ENCODE measurements around the gene CAND1. TPM values are rescaled to one million over a fixed set of nuclear protein-coding genes. Genes with fewer than 3 reads are reported as not detected.
"Not testable (repeated sequence)": the region's sequence is repeated elsewhere in the genome, so short reads cannot be mapped to it uniquely, and the experiment has no call there.

The CAND1 gene
- total RNA-seq, 1 experiment from 2014 or later: 97.2 TPM

DNA sequence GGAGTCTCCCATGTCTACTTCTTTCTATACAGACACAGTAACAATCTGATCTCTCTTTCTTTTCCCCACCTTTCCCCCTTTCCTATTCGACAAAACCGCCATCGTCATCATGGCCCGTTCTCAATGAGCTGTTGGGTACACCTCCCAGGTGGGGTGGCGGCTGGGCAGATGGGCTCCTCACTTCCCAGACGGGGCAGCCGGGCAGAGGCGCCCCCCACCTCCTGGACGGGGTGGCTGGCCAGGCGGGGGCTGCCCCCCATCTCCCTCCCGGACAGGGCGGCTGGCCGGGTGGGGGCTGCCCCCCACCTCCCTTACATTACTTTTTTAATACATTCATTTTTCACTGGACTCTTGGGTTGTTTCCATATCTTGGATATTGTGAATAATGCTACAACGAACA is 71.9 kb downstream of the CAND1 start:
- not testable (repeated sequence) for DNase-seq (ENCODE audit: low read depth)

DNA sequence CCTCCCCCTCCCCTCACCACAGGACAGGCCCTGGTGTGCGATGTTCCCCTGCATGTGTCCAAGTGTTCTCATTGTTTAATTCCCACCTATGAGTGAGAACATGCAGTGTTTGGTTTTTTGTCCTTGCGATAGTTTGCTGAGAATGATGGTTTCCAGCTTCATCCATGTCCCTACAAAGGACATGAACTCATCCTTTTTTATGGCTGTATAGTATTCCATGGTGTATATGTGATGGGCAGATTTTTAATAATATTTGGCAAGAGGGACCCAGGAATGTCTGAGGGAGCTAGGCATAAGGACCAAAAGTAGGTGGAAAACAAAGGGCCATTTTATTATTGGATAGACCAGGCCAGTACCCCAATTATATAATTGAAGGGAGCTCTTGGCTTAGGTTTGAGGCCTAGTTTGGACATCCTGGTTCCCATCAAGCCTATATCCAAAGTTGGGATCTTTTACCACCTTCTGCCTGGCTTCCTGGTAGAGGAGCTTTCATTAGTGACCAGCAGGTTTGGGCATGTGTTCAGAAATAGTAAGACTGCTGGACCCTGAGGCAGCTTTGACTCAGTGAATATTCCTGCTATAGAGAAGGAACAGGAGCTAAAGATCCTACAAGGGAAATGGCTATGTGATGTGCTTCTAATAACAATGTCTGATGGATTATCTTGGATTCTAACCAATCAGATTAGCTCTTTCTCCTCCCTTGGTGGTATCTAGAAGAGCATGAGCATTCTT is 76.0 kb downstream of the CAND1 start:
- no peak for DNase-seq (ENCODE audit: low read depth)

DNA sequence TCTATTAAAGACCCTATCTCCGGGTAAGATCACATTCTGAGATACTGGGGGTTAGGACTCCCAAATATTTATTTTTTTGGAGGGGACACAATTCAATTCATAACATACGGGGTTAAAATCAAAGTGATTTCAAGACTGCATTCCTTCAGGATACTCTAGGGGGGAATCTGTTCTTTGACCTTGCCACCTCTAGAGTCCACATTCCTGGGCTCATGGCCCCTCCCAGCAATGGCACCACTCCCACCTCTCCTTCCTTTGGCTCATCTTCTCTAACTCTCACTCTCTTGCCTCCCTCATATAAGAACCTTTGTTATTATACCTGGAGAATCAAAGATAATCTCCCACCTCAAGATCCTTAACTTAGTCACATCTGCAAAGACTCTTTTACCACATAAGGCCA is 79.5 kb downstream of the CAND1 start:
- DNase-seq (ENCODE audit: low read depth): no peak

DNA sequence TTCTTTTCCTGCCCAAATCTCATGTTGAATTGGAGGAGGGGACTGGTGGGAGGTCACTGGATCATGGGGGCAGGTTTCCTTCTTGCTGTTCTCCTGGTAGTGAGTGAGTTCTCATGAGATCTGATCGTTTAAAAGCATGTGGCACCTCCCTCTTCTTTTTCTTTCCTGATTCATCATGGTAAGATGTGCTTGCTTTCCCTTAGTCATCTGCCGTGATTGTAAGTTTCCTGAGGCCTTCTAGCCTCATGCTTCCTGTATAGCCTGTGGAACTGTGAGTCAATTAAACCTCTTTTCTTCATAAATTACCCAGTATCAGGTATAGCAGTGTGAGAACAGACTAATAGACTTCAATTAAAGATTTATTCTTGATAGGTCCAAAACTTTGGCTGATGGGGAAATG is 83.5 kb downstream of the CAND1 start:
- no peak for DNase-seq (ENCODE audit: low read depth)

DNA sequence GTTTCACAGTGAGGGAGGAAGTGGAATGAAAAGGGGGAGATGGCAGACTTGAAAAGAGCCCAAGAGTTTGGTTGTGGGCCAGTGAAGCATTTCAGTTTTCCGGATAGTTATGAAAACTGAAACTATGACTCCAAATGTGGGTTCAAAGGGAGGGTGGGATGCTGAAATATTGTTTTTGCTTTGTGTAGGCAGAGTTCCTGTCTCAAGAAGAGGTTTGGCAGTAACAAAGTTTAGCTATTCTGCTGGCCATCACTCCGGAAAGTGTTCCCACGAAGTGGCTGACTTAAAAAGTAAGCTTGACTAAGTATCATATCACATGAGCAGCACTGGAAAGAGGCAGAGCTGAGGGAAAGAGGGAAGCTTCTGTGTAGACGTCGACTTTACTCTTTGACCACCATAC is 85.2 kb downstream of the CAND1 start:
- no peak for DNase-seq (ENCODE audit: low read depth)

DNA sequence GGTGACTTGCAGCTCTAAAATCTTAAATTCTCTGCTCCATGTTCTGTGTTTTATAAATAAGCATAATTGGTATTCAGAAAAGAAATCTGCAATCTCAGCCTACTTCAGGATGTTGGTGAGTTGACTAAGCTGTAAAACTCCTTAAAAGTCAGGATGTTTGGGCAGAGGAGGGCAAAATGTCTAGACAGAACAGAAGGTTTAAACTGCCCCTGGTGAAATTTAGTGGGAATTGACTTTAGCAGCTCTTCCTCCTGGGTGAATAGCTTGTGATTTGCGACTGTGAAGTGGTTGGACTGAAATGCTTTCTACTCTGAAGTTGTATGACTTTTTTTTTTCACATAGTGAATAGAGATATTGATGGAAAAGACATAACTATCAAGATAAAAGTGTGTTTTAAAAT is 85.8 kb downstream of the CAND1 start:
- peak; percentile 13 for DNase-seq (ENCODE audit: low read depth)

DNA sequence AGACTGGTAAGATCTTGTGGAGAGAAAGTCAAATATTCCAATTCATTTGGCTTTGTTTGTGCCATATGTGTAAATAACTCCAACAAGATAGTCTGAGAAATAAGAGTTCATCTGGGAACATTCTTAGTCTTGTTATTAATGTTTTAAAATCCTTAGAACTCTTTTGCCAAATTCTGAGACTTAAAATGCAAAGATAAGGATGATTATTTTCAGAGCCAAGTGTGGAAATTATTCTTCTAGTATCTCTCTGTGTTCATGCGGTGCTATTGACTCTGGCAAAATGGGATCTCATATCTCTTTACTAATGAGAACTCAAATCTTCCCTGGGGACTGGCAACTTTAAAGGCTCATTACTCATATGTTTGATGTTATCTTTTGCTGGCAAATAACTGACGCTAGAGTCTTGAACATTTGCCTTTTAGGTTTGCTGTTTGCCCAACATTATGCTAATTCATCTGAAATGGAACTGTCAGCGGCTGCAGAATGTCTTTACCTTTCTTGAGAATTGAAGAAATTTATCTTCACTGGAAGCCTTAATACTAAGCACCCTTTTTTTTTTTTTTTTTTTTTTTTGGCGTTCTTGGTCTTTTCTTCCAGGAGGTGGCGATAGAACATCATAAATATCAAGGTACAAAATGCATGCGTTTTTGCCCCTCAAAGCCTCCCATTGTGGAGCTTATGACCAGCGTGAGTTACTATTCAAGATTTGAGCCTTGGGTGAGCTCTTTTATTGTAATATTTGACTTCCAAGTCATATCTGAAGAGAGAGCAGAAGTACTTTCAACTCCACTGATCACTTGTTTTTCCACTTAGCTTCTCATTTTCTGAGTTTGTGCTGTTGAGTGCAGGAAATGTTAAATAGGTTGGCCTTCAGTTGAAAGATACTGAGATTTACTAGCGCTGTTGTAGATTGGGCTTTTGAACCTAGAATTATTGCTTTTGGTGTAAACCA is 86.5 kb downstream of the CAND1 start:
- DNase-seq (ENCODE audit: low read depth): peak; percentile 57

DNA sequence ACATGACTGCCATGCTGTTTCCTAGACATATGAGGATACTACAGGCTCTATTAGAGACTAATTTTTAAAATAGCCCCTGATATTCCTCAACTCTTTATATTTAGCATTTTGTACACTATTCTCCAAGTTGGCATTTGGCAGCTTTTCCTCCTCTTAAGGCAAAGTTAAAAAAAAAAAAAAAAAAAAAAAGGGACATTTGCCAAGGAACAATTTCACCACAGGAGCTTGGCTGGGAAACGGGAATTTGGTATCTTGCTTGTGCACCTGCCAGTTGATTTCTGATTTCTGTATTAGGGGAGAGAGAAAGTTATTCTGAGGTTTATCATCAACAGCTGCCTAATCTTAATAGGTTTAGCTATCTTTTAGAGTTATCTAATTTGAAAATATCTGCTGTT is 87.2 kb downstream of the CAND1 start:
- DNase-seq (ENCODE audit: low read depth): no peak

DNA sequence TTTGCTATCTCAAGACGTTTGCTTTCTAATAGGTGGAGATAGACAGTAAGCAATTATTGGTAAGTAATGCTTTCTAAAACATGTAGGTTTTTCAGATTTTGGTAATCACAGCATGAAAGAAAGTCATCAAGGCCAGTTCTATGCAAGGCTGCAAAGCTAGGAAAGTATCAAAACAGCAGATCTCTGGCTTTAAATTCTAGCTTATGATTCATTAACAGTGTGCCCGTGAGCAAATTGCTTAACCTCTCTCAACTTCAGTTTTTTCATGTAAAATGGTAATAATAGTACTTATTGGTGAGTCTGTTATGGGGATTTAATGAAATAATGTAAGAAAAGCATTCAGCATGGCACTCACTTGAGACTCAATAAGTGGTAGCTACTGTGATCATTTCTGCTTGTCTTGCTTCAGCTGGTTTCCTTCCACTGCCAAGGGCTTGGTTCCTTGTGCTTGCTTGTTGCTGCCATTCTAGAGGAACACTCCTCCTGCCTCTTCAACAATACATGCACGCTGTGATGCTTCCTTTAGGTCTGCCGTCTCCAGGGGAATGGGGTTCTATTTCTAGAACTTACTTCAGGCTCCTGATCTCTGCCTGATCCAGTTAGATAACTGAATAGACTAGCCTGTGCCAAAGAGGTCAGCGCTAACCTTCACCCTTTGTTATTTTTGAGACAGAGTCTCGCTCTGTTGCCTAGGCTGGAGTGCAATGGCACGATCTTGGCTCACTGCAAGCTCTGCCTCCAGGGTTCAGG is 88.4 kb downstream of the CAND1 start:
- DNase-seq (ENCODE audit: low read depth): no peak

DNA sequence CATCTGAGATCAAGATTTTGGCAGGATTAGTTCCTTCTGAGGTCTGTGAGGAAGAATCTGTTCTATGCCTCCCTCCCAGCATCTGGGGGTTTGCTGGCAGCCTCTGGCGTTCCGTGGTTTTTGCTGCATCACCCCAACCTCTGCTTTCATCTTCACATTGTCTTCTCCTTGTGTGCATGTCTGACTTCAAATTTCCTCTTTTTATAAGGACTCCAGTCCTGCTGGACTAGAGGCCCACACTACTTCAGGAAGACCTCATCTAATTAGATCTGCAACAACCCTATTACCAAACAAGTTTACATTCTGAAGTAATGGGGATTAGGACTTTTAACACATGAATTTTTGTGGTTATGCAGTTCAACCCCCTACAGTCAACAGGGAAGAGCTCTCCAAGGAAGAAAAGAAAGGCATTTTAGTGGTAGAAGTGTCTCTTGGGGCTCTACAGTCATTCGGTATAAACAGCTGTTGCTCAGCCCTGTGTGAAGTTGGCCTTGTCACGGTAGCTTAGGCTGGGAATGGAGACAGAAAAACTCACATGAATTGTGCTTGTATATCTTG is 89.7 kb downstream of the CAND1 start:
- DNase-seq (ENCODE audit: low read depth): peak; percentile 83

DNA sequence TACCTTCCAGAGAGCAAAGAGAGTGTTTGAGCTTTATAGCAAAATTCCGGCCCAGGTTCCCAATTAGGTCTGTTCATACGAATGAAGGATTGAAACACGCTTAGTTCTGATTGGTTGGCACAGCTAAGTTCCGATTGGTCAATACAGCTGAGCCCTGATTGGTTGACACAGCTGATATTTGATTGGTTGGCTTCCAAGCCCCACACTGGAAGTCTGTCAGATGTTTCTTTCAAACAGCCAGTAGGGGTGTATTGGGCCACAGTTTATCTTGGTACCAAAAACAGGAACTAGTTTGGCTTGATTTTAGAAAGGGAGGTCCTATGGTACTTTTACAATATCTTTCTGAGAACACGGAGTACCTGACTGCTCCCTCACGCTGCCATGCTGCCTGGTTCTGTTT is 93.4 kb downstream of the CAND1 start:
- no peak for DNase-seq (ENCODE audit: low read depth)

DNA sequence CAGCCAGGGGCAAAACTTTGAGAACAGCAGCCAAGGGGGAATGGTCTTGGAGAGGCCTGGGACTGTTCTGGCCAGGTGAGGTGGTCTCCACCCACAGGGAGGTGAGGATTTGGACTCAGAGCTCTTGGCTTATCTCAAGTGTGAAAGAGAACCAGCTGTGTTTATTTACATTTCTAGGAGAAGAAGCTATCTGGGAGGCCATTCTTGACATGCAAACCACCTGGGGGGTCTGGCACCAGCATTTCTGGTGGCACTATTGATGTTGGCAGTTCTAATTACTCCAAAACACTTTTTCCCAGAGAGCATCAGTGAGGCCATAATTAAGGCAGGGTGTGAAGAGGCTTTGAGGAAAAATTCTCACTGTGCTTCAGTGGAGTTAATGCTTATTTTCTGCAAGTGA is 95.1 kb downstream of the CAND1 start:
- DNase-seq (ENCODE audit: low read depth): peak; percentile 52

DNA sequence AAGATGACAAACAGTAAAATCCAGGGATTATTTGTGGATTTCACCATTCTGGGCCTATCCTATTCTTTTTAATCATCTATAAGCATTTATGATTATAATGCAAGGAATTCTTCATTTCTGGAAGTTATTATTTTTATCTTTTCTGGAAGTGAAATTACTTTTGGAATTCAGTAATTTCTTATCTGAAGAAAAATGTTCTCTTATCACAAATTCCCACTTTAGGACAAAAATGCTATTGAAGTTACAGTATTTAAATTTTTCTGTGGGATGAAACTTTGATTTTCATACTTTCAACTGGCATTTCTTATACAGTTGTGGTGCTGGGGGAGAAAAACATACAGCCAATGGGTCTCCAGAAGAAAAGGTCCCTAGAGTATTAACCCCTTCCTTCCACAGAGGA is 96.0 kb downstream of the CAND1 start:
- DNase-seq (ENCODE audit: low read depth): no peak

DNA sequence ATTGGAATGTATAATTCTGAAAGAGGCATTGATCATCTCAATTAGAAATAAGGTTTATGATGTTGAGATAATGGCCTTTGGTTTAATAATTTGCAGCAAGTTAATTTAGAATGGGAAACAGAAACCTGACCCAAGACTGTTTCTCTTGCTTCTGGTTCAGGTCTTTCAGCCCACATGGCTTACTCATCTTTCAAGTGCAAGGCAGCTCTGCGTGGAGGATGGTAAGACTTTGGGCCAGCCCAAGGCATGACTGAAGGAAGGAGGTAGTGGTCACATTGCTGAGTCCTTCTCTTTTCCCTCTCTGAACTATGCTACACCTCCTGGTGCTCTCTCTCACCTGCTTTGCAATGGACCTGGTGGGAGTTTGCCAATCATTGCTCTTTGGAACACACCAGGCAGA is 98.7 kb downstream of the CAND1 start:
- no peak for DNase-seq (ENCODE audit: low read depth)

Measured in Daoy (cell line).